Stimulated activated CD8-positive, alpha-beta memory T cell treated with anti-CD3 and anti-CD28 coated beads, Interleukin-4, amount 100 ng/mL, for 4 hours (primary cell): ENCODE results near the gene WDR76.

ENCODE experiments used
- DNase-seq, 2 donors: peaks; one replicate each; pipeline ENCODE4 v3.0.0-alpha.2; 2020; ENCODE audit warnings: low read depth in 2 of 2, low spot score in 1 of 2

The WDR76 gene

GRCh38 chr15:43911235-43911781 is 84.5 kb downstream of the WDR76 start:
- no peak for DNase-seq

- no peak for DNase-seq
Observed at GRCh38 chr15:43912208-43912607, 85.4 kb downstream of the WDR76 start.

GRCh38 chr15:43913026-43913780 is 86.4 kb downstream of the WDR76 start:
- no peak for DNase-seq

GRCh38 chr15:43913941-43914340 is 87.1 kb downstream of the WDR76 start:
- DNase-seq, result no peak

- DNase-seq, result no peak
Observed at GRCh38 chr15:43915631-43916325, 89.0 kb downstream of the WDR76 start.

- DNase-seq, result no peak
Observed at GRCh38 chr15:43916326-43916660, 89.5 kb downstream of the WDR76 start.
